Measurements from ENCODE around the gene PCYT1A.

DNA sequence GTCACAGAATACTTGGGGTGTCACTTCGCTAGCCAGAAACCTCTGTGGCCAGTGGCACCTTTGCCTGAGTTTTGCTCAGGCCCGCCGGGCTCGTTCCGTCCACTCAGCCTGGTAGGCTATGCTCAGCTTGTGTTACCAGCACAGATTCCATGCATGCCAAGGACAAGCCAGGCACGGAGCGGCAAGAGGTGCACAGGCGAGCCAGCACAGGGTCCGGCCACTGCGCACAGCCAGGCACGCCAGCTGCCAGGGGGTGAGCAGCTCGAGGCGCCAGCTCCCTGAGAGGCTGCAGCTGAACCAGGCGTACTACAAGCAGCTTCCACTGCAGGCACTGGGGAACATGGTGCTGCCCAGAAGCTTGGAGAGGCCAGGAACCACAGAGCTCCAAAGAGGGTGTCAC lies 14.7 kb downstream of the PCYT1A start:
- TF ChIP-seq, protein P1, sequence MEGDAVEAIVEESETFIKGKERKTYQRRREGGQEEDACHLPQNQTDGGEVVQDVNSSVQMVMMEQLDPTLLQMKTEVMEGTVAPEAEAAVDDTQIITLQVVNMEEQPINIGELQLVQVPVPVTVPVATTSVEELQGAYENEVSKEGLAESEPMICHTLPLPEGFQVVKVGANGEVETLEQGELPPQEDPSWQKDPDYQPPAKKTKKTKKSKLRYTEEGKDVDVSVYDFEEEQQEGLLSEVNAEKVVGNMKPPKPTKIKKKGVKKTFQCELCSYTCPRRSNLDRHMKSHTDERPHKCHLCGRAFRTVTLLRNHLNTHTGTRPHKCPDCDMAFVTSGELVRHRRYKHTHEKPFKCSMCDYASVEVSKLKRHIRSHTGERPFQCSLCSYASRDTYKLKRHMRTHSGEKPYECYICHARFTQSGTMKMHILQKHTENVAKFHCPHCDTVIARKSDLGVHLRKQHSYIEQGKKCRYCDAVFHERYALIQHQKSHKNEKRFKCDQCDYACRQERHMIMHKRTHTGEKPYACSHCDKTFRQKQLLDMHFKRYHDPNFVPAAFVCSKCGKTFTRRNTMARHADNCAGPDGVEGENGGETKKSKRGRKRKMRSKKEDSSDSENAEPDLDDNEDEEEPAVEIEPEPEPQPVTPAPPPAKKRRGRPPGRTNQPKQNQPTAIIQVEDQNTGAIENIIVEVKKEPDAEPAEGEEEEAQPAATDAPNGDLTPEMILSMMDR (IDR thresholded peaks at IDR 0.05; ENCODE audit: insufficient read depth, low read length, poor library complexity, severe bottlenecking) = no peak
- no peak for TF ChIP-seq EZH2phosphoT487 (conservative IDR thresholded peaks at IDR 0.05; ENCODE audit: low read length)
